Calu3 (cell line): ENCODE data around the gene HOOK2. TPM values are rescaled to one million over a fixed set of nuclear protein-coding genes. Genes with fewer than 3 reads are reported as not detected.
"Not testable (repeated sequence)": the region's sequence is repeated elsewhere in the genome, so short reads cannot be mapped to it uniquely, and the experiment has no call there.

Experiments
- BruUV-seq: library from RNA; stranded (reverse); fragments of 400-500 nt; replicated peaks from 2 replicates; lab custom pipeline; 2021; lab: Mats Ljungman, UMichigan
- CTCF ChIA-PET: fragments of 300-600 bp; sonication (Branson Sonifier 250); formaldehyde crosslinking; loops from one replicate; lab custom pipeline; 2022; ENCODE audit warnings: antibody characterized with exemption; lab: Charles Lee
- DNase-seq: peaks from one replicate; pipeline ENCODE4 v3.0.0; 2022
- H3K27ac Mint-ChIP-seq: one replicate; pipeline ENCODE4 v1.8.0; 2022; ENCODE audit warnings: mixed read lengths; ENCODE audit not compliant: unreplicated experiment
- H3K27me3 Mint-ChIP-seq: one replicate; pipeline ENCODE4 v1.8.0; 2022; ENCODE audit warnings: mixed read lengths; ENCODE audit not compliant: unreplicated experiment
- H3K36me3 Mint-ChIP-seq: one replicate; pipeline ENCODE4 v1.8.0; 2022; ENCODE audit warnings: mild to moderate bottlenecking, moderate library complexity, mixed read lengths; ENCODE audit not compliant: insufficient read depth, unreplicated experiment
- H3K4me1 Mint-ChIP-seq: one replicate; pipeline ENCODE4 v1.8.0; 2022; ENCODE audit warnings: mild to moderate bottlenecking, low read depth, mixed read lengths; ENCODE audit not compliant: unreplicated experiment
- H3K4me3 Mint-ChIP-seq: one replicate; pipeline ENCODE4 v1.8.0; 2022; ENCODE audit warnings: mild to moderate bottlenecking, low read depth, moderate library complexity, mixed read lengths; ENCODE audit not compliant: unreplicated experiment
- H3K9me3 Mint-ChIP-seq: one replicate; pipeline ENCODE4 v1.8.0; 2022; ENCODE audit warnings: low read depth, mixed read lengths; ENCODE audit not compliant: unreplicated experiment
- intact Hi-C: fragments of 100-400 bp; cut with micrococcal nuclease; formaldehyde crosslinking; loops from one replicate; pipeline ENCODE4 v1.10.0; 2022; ENCODE audit not compliant: unreplicated experiment
- microRNA-seq: library from miRNA; unstranded; fragments of <30 nt; microRNA quantifications from one replicate; pipeline ENCODE4 v1.2.0, GENCODE V29; 2022
- total RNA-seq: library from RNA; stranded (reverse); gene quantifications from 2 replicates; pipeline ENCODE4 v1.2.3, GENCODE V29; 2022
- TF ChIP-seq, protein P1 (sequence below): fragments of 200-600 bp; IDR thresholded peaks from one replicate; pipeline ENCODE4 v1.8.0; 2022; ENCODE audit warnings: antibody characterized with exemption; ENCODE audit not compliant: unreplicated experiment

HOOK2 gene
- total RNA-seq, 1 experiment from 2014 or later, result 69.0 TPM

DNA sequence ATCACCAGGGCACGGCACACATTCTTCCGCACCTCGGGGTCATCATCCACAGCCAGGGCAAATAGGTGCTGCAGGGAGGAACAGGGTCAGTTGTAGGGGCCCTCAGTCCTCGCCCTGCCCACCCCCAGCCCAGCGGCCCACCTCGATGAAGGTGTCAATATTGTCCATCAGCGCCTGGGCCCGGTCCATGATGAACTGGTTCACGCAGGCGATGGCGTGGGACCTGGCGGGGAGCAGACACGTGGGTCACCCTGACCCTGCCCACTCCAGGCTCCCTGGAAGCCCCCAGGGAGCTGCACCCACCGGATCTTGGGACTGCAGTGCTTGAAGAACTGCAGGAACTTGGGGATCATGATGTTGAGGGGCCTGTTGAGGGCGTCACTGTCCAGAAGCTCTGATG lies 60.2 kb downstream of the HOOK2 start:
- intact Hi-C loops, result no loop called here
- Mint-ChIP-seq H3K27ac (no peak overlapping the region), H3K9me3 (no peaks in the 10 kb centered on the region)

DNA sequence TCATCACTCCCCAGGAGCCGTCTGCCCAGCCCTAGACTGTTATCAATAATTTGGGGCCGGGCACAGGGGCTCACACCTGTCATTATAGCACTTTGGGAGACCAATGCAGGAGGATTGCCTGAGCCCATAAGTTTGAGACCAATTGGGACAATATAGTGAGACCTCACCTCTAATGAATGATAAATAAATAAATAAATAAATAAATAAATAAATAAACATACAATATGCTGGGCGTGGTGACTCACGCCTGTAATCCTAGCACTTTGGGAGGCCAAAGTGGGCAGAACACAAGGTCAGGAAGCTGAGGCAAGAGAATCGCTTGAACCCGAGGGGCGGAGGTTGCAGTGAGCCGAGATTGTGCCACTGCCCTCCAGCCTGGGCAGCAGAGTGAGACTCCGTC lies 62.0 kb downstream of the HOOK2 start:
- CTCF ChIA-PET, H3K4me3 Mint-ChIP-seq, H3K9me3 Mint-ChIP-seq, DNase-seq, H3K27me3 Mint-ChIP-seq, H3K4me1 Mint-ChIP-seq, intact Hi-C loops, BruUV-seq, H3K27ac Mint-ChIP-seq: not testable (repeated sequence)
- H3K36me3 Mint-ChIP-seq, result peaks cover 44% of the 10 kb centered on the region

More for the DNA sequence above, 60.2 kb downstream of the HOOK2 start:
- CTCF ChIA-PET, result no interaction called here
- TF ChIP-seq, protein P1, sequence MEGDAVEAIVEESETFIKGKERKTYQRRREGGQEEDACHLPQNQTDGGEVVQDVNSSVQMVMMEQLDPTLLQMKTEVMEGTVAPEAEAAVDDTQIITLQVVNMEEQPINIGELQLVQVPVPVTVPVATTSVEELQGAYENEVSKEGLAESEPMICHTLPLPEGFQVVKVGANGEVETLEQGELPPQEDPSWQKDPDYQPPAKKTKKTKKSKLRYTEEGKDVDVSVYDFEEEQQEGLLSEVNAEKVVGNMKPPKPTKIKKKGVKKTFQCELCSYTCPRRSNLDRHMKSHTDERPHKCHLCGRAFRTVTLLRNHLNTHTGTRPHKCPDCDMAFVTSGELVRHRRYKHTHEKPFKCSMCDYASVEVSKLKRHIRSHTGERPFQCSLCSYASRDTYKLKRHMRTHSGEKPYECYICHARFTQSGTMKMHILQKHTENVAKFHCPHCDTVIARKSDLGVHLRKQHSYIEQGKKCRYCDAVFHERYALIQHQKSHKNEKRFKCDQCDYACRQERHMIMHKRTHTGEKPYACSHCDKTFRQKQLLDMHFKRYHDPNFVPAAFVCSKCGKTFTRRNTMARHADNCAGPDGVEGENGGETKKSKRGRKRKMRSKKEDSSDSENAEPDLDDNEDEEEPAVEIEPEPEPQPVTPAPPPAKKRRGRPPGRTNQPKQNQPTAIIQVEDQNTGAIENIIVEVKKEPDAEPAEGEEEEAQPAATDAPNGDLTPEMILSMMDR, result no peak
- H3K36me3 Mint-ChIP-seq, result peaks cover 35% of the 10 kb centered on the region
- DNase-seq, result no peak
- no peaks in the 10 kb centered on the region for H3K4me1 Mint-ChIP-seq
- H3K27me3 Mint-ChIP-seq, result no peaks in the 10 kb centered on the region
- H3K4me3 Mint-ChIP-seq, result no peak overlapping the region
- no TSS peak for BruUV-seq

Small RNA genes lying within 50 kb of the gene (microRNA-seq; reads per million reads assigned to microRNA genes)
- gene MIR5684, result not detected

Other genes with a start within 250 kb of the HOOK2 start
- 6.6 and 8.7 TPM in 2 replicates for gene ZNF564, start 224.1 kb downstream of the HOOK2 start, total RNA-seq
- 5.4 and 6.3 TPM in 2 replicates for gene ZNF490, start 164.7 kb downstream of the HOOK2 start, total RNA-seq
- gene ZNF791, start 164.6 kb downstream of the HOOK2 start, total RNA-seq, result 15.8 and 16.2 TPM in 2 replicates
- 76.9 and 84.4 TPM in 2 replicates for gene MAN2B1, start 108.8 kb downstream of the HOOK2 start, total RNA-seq
- 10.1 and 10.8 TPM in 2 replicates for gene WDR83, start 108.7 kb downstream of the HOOK2 start, total RNA-seq
- 57.6 and 69.1 TPM in 2 replicates for gene DHPS, start 93.7 kb downstream of the HOOK2 start, total RNA-seq
- not detected in 2 replicates for gene GNG14, start 87.6 kb downstream of the HOOK2 start, total RNA-seq
- 6.7 and 7.1 TPM in 2 replicates for gene FBXW9, start 78.9 kb downstream of the HOOK2 start, total RNA-seq
- gene TNPO2, start 51.6 kb downstream of the HOOK2 start, total RNA-seq, result 67.0 and 87.6 TPM in 2 replicates
- 124 and 128 TPM in 2 replicates for gene TRIR, start 40.9 kb downstream of the HOOK2 start, total RNA-seq
- gene GET3, start 38.1 kb downstream of the HOOK2 start, total RNA-seq, result 52.2 and 53.8 TPM in 2 replicates
- gene BEST2, start 23.8 kb downstream of the HOOK2 start, total RNA-seq, result not detected in 2 replicates
- gene JUNB, start 15.9 kb upstream of the HOOK2 start, total RNA-seq, result 113 and 116 TPM in 2 replicates
- gene PRDX2, start 26.2 kb upstream of the HOOK2 start, total RNA-seq, result 121 and 135 TPM in 2 replicates
- gene THSD8, start 26.5 kb upstream of the HOOK2 start, total RNA-seq, result 14.0 and 16.1 TPM in 2 replicates
- 30.6 and 41.6 TPM in 2 replicates for gene RNASEH2A, start 31.0 kb upstream of the HOOK2 start, total RNA-seq
- not detected in 2 replicates for gene RTBDN, start 59.0 kb upstream of the HOOK2 start, total RNA-seq
- 1.3 and 2.6 TPM in 2 replicates for gene MAST1, start 63.0 kb upstream of the HOOK2 start, total RNA-seq
- gene DNASE2, start 105.9 kb upstream of the HOOK2 start, total RNA-seq, result 32.7 and 38.4 TPM in 2 replicates
- not detected in 2 replicates for gene KLF1, start 111.6 kb upstream of the HOOK2 start, total RNA-seq
- 23.6 and 26.8 TPM in 2 replicates for gene GCDH, start 115.6 kb upstream of the HOOK2 start, total RNA-seq
- gene SYCE2, start 143.7 kb upstream of the HOOK2 start, total RNA-seq, result 1.1 TPM in 1 of 2 replicates, not detected in the other
- gene FARSA, start 158.2 kb upstream of the HOOK2 start, total RNA-seq, result 72.8 and 75.5 TPM in 2 replicates
- 680 and 718 TPM in 2 replicates for gene CALR, start 163.1 kb upstream of the HOOK2 start, total RNA-seq
- gene RAD23A, start 170.3 kb upstream of the HOOK2 start, total RNA-seq, result 101 and 110 TPM in 2 replicates
- 20.0 and 21.6 TPM in 2 replicates for gene GADD45GIP1, start 181.7 kb upstream of the HOOK2 start, total RNA-seq
- gene DAND5, start 194.0 kb upstream of the HOOK2 start, total RNA-seq, result 0.21 and 0.47 TPM in 2 replicates
- gene NFIX, start 219.9 kb upstream of the HOOK2 start, total RNA-seq, result 16.4 and 21.9 TPM in 2 replicates